Measurements from ENCODE around the gene ATP8B1. TPM values are rescaled to one million over a fixed set of nuclear protein-coding genes. Genes with fewer than 3 reads are reported as not detected.

The ATP8B1 gene
- total RNA-seq, 1 experiment from 2014 or later: 5.6 TPM

DNA sequence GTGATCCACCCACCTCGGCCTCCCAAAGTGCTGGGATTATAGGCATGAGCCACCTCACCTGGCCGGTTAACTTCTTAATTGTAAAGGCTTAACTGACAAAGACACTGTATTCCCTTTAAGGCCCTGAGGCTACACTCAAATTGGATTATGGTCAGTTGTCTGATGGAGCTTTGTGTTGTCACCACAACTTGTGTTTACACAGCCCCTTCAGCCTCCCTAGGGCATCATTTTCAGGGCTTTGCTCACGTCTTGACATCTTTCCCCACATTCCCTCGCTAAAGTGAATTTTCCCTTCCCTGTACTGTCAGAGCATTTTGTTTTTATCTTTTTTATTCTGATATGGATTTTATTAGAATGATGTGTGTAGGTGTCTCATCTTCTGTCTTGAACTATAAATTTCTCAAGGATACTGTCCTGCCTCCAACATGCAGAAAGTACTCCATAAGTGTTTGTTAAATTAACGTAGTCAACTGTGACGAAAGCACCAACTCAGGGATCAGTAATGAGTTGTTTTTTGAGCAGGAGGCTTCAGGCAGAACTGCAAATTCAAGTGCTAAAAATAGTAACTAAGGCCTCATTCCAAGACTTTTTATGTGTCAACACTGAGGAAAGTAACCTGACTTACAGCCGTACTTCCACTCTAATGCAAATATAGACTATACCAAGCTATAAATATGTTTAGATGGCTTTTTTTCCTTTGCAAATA, 104.4 kb downstream of the ATP8B1 start:
- Mint-ChIP-seq H3K4me1 (peaks cover 16% of the 10 kb centered on the region), H3K27ac (no peak overlapping the region; the same call in 1 of the 2 replicates), H3K36me3 (no peaks in the 10 kb centered on the region)

DNA sequence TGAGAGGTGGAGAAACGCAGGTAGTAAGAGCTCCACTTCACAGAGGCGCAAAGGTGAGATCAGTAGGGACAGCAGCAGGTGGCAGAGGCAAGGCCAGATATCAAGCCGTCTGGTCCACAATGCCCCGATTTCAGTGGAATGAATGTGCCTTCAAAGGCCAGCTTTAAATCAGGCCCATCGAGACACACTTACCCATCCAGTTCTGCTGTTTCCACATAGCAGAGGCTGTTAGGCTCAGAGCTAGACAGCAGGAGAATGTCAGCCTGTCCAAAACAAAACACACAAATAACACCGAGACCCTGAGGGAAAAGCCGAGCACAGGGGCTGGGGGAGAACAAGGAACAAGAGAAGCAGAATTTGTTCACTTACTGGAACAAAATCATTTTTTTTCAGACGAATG, 105.7 kb downstream of the ATP8B1 start:
- Mint-ChIP-seq H3K4me1 (peaks cover 16% of the 10 kb centered on the region), H3K36me3 (no peaks in the 10 kb centered on the region), H3K9me3 (no peaks in the 10 kb centered on the region), H3K27me3 (ENCODE audit: low read depth) (no peaks in the 10 kb centered on the region), H3K27ac (no peak overlapping the region), H3K4me3 (no peak overlapping the region)
- TF ChIP-seq ATF1 (CRISPR knock-in tag; IDR thresholded peaks at IDR 0.05) (no peak), SMAD4 (CRISPR knock-in tag; IDR thresholded peaks at IDR 0.05) (no peak), MYBL2 (CRISPR knock-in tag; IDR thresholded peaks at IDR 0.05) (no peak), TP53 (CRISPR knock-in tag; IDR thresholded peaks at IDR 0.05) (no peak), SMAD3 (CRISPR knock-in tag; IDR thresholded peaks at IDR 0.05; ENCODE audit: borderline replicate concordance) (no peak), NFYB (CRISPR knock-in tag; conservative IDR thresholded peaks at IDR 0.05; ENCODE audit: low read depth) (no peak), ZNF416 (CRISPR knock-in tag; IDR thresholded peaks at IDR 0.05) (no peak), CREB1 (CRISPR knock-in tag; IDR thresholded peaks at IDR 0.05) (no peak), MXD4 (CRISPR knock-in tag; IDR thresholded peaks at IDR 0.05; ENCODE audit: borderline replicate concordance) (no peak), TCF7 (CRISPR knock-in tag; IDR thresholded peaks at IDR 0.05; ENCODE audit: low read depth) (no peak), ZNF423 (CRISPR knock-in tag; IDR thresholded peaks at IDR 0.05) (no peak)
- TF ChIP-seq, protein P1, sequence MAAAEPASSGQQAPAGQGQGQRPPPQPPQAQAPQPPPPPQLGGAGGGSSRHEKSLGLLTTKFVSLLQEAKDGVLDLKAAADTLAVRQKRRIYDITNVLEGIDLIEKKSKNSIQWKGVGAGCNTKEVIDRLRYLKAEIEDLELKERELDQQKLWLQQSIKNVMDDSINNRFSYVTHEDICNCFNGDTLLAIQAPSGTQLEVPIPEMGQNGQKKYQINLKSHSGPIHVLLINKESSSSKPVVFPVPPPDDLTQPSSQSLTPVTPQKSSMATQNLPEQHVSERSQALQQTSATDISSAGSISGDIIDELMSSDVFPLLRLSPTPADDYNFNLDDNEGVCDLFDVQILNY (CRISPR knock-in tag; IDR thresholded peaks at IDR 0.05): no peak
- TF ChIP-seq, protein P2, sequence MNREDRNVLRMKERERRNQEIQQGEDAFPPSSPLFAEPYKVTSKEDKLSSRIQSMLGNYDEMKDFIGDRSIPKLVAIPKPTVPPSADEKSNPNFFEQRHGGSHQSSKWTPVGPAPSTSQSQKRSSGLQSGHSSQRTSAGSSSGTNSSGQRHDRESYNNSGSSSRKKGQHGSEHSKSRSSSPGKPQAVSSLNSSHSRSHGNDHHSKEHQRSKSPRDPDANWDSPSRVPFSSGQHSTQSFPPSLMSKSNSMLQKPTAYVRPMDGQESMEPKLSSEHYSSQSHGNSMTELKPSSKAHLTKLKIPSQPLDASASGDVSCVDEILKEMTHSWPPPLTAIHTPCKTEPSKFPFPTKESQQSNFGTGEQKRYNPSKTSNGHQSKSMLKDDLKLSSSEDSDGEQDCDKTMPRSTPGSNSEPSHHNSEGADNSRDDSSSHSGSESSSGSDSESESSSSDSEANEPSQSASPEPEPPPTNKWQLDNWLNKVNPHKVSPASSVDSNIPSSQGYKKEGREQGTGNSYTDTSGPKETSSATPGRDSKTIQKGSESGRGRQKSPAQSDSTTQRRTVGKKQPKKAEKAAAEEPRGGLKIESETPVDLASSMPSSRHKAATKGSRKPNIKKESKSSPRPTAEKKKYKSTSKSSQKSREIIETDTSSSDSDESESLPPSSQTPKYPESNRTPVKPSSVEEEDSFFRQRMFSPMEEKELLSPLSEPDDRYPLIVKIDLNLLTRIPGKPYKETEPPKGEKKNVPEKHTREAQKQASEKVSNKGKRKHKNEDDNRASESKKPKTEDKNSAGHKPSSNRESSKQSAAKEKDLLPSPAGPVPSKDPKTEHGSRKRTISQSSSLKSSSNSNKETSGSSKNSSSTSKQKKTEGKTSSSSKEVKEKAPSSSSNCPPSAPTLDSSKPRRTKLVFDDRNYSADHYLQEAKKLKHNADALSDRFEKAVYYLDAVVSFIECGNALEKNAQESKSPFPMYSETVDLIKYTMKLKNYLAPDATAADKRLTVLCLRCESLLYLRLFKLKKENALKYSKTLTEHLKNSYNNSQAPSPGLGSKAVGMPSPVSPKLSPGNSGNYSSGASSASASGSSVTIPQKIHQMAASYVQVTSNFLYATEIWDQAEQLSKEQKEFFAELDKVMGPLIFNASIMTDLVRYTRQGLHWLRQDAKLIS (CRISPR knock-in tag; IDR thresholded peaks at IDR 0.05; ENCODE audit: borderline replicate concordance): no peak
- TF ChIP-seq, protein P3, sequence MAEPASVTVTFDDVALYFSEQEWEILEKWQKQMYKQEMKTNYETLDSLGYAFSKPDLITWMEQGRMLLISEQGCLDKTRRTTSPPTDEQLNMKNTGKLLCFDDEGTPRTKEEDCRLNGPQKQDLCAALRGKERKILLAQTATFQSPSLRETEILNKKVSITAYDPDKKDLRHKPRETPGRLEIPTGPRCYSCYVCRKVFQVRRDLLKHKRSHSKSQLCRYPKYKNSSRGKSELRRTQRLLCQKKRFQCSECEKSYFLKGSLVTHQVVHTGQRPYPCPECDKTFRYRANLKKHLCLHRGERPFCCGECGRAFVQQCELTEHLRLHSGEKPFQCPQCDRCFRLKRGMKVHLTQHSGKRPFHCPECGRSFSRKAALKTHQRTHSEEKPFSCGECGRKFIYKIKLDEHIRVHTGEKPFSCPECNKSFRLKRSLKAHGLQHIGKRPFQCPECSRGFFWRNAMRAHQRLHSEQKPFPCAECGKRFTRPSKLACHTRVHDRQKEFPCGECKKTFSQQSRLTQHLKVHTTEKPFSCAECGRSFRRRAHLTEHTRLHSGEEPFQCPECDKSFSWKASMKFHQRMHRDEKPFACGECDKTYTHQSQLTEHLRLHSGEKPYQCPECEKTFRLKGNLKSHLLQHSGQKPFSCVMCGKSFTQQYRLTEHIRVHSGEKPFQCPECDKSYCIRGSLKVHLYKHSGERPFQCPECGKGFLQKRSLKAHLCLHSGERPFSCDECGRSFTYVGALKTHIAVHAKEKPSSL (CRISPR knock-in tag; conservative IDR thresholded peaks at IDR 0.05): no peak
- TF ChIP-seq, protein P4, sequence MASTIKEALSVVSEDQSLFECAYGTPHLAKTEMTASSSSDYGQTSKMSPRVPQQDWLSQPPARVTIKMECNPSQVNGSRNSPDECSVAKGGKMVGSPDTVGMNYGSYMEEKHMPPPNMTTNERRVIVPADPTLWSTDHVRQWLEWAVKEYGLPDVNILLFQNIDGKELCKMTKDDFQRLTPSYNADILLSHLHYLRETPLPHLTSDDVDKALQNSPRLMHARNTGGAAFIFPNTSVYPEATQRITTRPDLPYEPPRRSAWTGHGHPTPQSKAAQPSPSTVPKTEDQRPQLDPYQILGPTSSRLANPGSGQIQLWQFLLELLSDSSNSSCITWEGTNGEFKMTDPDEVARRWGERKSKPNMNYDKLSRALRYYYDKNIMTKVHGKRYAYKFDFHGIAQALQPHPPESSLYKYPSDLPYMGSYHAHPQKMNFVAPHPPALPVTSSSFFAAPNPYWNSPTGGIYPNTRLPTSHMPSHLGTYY (CRISPR knock-in tag; IDR thresholded peaks at IDR 0.05): no peak
- ChIA-PET CTCF (no interaction called here), POLR2A (interaction anchor here (0.6 kb wide), 1 partner anchor 21 kb away, joined by 8 read pairs; no protein-coding TSS in a partner anchor)
- ATAC-seq: no peak
- no peak for DNase-seq (ENCODE audit: low spot score)

More for the DNA sequence above, 104.4 kb downstream of the ATP8B1 start:
- Mint-ChIP-seq H3K4me3 (no peak overlapping the region), H3K9me3 (no peaks in the 10 kb centered on the region), H3K27me3 (ENCODE audit: low read depth) (no peaks in the 10 kb centered on the region)
- ATAC-seq: no peak
- DNase-seq (ENCODE audit: low spot score): no peak
- no peak for TF ChIP-seq ZNF263 (CRISPR knock-in tag; IDR thresholded peaks at IDR 0.05; ENCODE audit: low read depth)
- TF ChIP-seq, protein P5, sequence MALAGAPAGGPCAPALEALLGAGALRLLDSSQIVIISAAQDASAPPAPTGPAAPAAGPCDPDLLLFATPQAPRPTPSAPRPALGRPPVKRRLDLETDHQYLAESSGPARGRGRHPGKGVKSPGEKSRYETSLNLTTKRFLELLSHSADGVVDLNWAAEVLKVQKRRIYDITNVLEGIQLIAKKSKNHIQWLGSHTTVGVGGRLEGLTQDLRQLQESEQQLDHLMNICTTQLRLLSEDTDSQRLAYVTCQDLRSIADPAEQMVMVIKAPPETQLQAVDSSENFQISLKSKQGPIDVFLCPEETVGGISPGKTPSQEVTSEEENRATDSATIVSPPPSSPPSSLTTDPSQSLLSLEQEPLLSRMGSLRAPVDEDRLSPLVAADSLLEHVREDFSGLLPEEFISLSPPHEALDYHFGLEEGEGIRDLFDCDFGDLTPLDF (CRISPR knock-in tag; IDR thresholded peaks at IDR 0.05): no peak
- TF ChIP-seq, protein P6, sequence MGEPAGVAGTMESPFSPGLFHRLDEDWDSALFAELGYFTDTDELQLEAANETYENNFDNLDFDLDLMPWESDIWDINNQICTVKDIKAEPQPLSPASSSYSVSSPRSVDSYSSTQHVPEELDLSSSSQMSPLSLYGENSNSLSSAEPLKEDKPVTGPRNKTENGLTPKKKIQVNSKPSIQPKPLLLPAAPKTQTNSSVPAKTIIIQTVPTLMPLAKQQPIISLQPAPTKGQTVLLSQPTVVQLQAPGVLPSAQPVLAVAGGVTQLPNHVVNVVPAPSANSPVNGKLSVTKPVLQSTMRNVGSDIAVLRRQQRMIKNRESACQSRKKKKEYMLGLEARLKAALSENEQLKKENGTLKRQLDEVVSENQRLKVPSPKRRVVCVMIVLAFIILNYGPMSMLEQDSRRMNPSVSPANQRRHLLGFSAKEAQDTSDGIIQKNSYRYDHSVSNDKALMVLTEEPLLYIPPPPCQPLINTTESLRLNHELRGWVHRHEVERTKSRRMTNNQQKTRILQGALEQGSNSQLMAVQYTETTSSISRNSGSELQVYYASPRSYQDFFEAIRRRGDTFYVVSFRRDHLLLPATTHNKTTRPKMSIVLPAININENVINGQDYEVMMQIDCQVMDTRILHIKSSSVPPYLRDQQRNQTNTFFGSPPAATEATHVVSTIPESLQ (CRISPR knock-in tag; IDR thresholded peaks at IDR 0.05): no peak
- TF ChIP-seq NR3C1 (CRISPR knock-in tag; conservative IDR thresholded peaks at IDR 0.05; ENCODE audit: low read depth): no peak
- TF ChIP-seq, protein P7, sequence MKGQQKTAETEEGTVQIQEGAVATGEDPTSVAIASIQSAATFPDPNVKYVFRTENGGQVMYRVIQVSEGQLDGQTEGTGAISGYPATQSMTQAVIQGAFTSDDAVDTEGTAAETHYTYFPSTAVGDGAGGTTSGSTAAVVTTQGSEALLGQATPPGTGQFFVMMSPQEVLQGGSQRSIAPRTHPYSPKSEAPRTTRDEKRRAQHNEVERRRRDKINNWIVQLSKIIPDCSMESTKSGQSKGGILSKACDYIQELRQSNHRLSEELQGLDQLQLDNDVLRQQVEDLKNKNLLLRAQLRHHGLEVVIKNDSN (CRISPR knock-in tag; IDR thresholded peaks at IDR 0.05): no peak
- no peak for TF ChIP-seq NR1H2 (CRISPR knock-in tag; IDR thresholded peaks at IDR 0.05)
- ChIA-PET CTCF (no interaction called here), POLR2A (interaction anchor here (0.8 kb wide), 1 partner anchor 213 kb away, joined by 3 read pairs; no protein-coding TSS in a partner anchor)
